Stimulated activated CD4-positive, alpha-beta T cell treated with anti-CD3 and anti-CD28 coated beads, Interleukin-4, amount 100 ng/mL, for 4 hours (primary cell): ENCODE measurements around the gene BICDL2.

Experiments used
- DNase-seq, 2 experiments: peaks; one replicate each; pipeline ENCODE4 v3.0.0-alpha.2; 2020

BICDL2 gene

GRCh38 chr16:2980227-2981176, 56.2 kb downstream of the BICDL2 start, which contains the start of gene PKMYT1:
Gene PKMYT1, minus strand, starts transcription at chr16:2980446. Its CDS starts 789 bp downstream, at chr16:2979657.
- peak; percentile 93 to 98 for DNase-seq

DNA sequence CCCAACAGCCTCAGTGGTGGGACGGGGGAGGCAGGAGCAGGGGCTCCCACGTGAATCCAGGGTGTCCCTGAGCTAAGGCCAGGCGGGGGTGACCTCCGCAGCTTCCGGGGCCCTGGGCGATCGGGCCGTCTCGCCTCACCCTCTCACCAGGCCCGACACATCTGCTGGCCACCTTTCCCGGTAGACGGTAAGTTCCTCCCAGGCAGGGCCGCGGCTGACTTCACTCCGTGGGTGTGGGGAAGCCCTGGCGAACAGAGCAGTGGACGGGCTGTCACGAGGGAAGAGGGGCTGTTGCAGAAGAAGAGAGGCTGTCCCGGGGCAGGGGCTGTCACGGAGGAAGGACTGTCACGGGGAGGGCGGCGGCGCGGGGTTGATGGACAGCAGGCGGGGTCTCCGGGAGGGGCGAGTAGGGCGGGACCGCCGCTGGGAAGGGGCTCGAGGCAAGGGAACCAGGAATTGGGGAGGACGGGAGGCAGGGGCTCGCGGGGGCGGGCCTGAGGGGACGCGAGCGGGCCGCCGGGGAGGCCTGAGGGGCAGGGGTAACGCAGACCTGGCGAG, 57.0 kb downstream of the BICDL2 start:
- DNase-seq = no peak
